HCT116 (cell line): ENCODE data around the gene GUK1. TPM values are rescaled to one million over a fixed set of nuclear protein-coding genes. Genes with fewer than 3 reads are reported as not detected.

Source experiments
- ATAC-seq: fragments of 200-7000 bp; cut with Tn5 transposase; 2 replicates; pipeline ENCODE4 v1.9.1; 2020; ENCODE audit warnings: mild to moderate bottlenecking, moderate library complexity
- BruUV-seq: library from RNA; stranded (reverse); fragments of 400-500 nt; replicated peaks from 2 replicates; lab custom pipeline; 2021; lab: Mats Ljungman, UMichigan
- CTCF ChIA-PET: fragments of 300-600 bp; sonication (Branson Sonifier 250); formaldehyde crosslinking; loops from one replicate; lab custom pipeline; 2021; ENCODE audit warnings: antibody characterized with exemption; lab: Charles Lee
- POLR2A ChIA-PET: fragments of 300-600, 350-600 bp; sonication (Branson Sonifier 250); formaldehyde crosslinking; loops from one replicate; lab custom pipeline; 2021; ENCODE audit warnings: antibody characterized with exemption; lab: Charles Lee
- RAD21 ChIA-PET, 2 experiments: fragments of 300-600 bp; sonication (Branson Sonifier 250); formaldehyde crosslinking; loops; one replicate each; lab custom pipeline; 2023; ENCODE audit warnings: low total read pairs in 2 of 2; ENCODE audit not compliant: uncharacterized antibody in 2 of 2, unreplicated experiment in 2 of 2, low non-redundant PET in 1 of 2; lab: Charles Lee
- DNase-seq: peaks from one replicate; pipeline ENCODE4 v3.0.0-alpha.2; 2010; ENCODE audit warnings: low read depth, low spot score
- H2AFZ ChIP-seq: fragments of 200-600 bp; shearing (Covaris generic), sonication (generic); 2 replicates; pipeline ENCODE4 v1.6.1; 2017; ENCODE audit warnings: low read depth, mixed run types, mixed read lengths, antibody characterized with exemption, low read length; ENCODE audit not compliant: poor library complexity, severe bottlenecking
- H3K27ac ChIP-seq: 2 replicates; pipeline ENCODE4 v1.5.1; 2012; ENCODE audit warnings: low read depth, low read length
- H3K27me3 ChIP-seq: fragments of 200-600 bp; sonication (generic); 2 replicates; pipeline ENCODE4 v1.6.1; 2016; ENCODE audit warnings: mixed run types, low read length, mixed read lengths; ENCODE audit not compliant: insufficient read depth
- H3K36me3 ChIP-seq, 2 experiments: fragments of 200-500 bp in 1 of 2; fragments of 200-600 bp in 1 of 2; sonication (Bioruptor generic) in 1 of 2; sonication (generic) in 1 of 2; 2 replicates each; pipeline versions ENCODE4 v1.5.1 to v1.6.1; 2014 to 2016; ENCODE audit warnings: low read length in 2 of 2, inconsistent platforms in 1 of 2, mixed read lengths in 1 of 2, mixed run types in 1 of 2; ENCODE audit not compliant: insufficient read depth in 2 of 2, control insufficient read depth in 1 of 2
- H3K4me1 ChIP-seq, 2 experiments: fragments of 200-600 bp in 1 of 2; sonication (generic) in 1 of 2; 2 replicates each; pipeline versions ENCODE4 v1.5.1 to v1.6.1; 2012 to 2017; ENCODE audit warnings: low read length in 2 of 2, inconsistent platforms in 1 of 2, mild to moderate bottlenecking in 1 of 2, mixed read lengths in 1 of 2, mixed run types in 1 of 2, moderate library complexity in 1 of 2; ENCODE audit not compliant: insufficient read depth in 2 of 2, control insufficient read depth in 1 of 2
- H3K4me2 ChIP-seq: fragments of 200-600 bp; sonication (generic); 2 replicates; pipeline ENCODE4 v1.6.1; 2017; ENCODE audit warnings: mixed run types, low read length, mixed read lengths
- H3K4me3 ChIP-seq, 2 experiments: fragments of 200-600 bp in 1 of 2; sonication (generic) in 1 of 2; replicated peaks in 1 of 2; 2 replicates each; pipeline ENCODE4 v1.5.1; 2011 to 2016; ENCODE audit warnings: low read length in 2 of 2, control low read depth in 1 of 2, low read depth in 1 of 2, mild to moderate bottlenecking in 1 of 2, mixed read lengths in 1 of 2, mixed run types in 1 of 2
- H3K79me2 ChIP-seq: fragments of 200-600 bp; sonication (generic); 2 replicates; pipeline ENCODE4 v1.6.1; 2017; ENCODE audit warnings: mild to moderate bottlenecking, mixed run types, low read length, moderate library complexity, mixed read lengths; ENCODE audit not compliant: insufficient read depth
- H3K9ac ChIP-seq: fragments of 200-600 bp; sonication (generic); 2 replicates; pipeline ENCODE4 v1.6.1; 2016; ENCODE audit warnings: low read length, mixed read lengths
- H3K9me2 ChIP-seq: fragments of 200-600 bp; sonication (generic), shearing (Covaris generic); 2 replicates; pipeline ENCODE4 v1.6.1; 2017; ENCODE audit warnings: mixed run types, mild to moderate bottlenecking, moderate library complexity; ENCODE audit not compliant: insufficient read depth
- H3K9me3 ChIP-seq, 2 experiments: fragments of 200-500 bp in 1 of 2; fragments of 200-600 bp in 1 of 2; sonication (Bioruptor generic) in 1 of 2; sonication (generic) in 1 of 2; 2 replicates each; pipeline ENCODE4 v1.6.1; 2014 to 2017; ENCODE audit warnings: low read length in 2 of 2, mixed read lengths in 2 of 2, inconsistent platforms in 1 of 2, low read depth in 1 of 2, mild to moderate bottlenecking in 1 of 2, mixed run types in 1 of 2, moderate library complexity in 1 of 2; ENCODE audit not compliant: control insufficient read depth in 1 of 2, insufficient read depth in 1 of 2
- H4K20me1 ChIP-seq: fragments of 200-600 bp; sonication (generic), shearing (Covaris generic); 2 replicates; pipeline ENCODE4 v1.6.1; 2017; ENCODE audit warnings: mixed run types, mild to moderate bottlenecking, moderate library complexity; ENCODE audit not compliant: insufficient read depth
- JUND ChIP-seq: IDR thresholded peaks from 2 replicates; pipeline ENCODE4 v1.6.1; 2012
- MAX ChIP-seq: IDR thresholded peaks from 2 replicates; pipeline ENCODE4 v1.6.1; 2012
- POLR2AphosphoS5 ChIP-seq: IDR thresholded peaks from 2 replicates; pipeline ENCODE4 v1.6.1; 2011; ENCODE audit warnings: mild to moderate bottlenecking, low read depth, low read length, moderate library complexity
- REST ChIP-seq: IDR thresholded peaks from 2 replicates; pipeline ENCODE4 v1.6.1; 2012; ENCODE audit warnings: low read depth
- ZNF274 ChIP-seq: fragments of 200-500 bp; sonication (Bioruptor generic); IDR thresholded peaks from 2 replicates; pipeline ENCODE4 v1.6.1; 2014; ENCODE audit warnings: mild to moderate bottlenecking, low read depth, low read length, inconsistent platforms
- intact Hi-C: fragments of 100-400 bp; cut with micrococcal nuclease; formaldehyde crosslinking; loops from 2 replicates; pipeline ENCODE4 v1.10.0; 2022
- total RNA-seq: library from RNA; stranded (reverse); gene quantifications from one replicate; pipeline ENCODE4 v1.2.1, GENCODE V29; 2021; ENCODE audit not compliant: unreplicated experiment

Gene GUK1
- total RNA-seq, 1 experiment from 2014 or later = 145 TPM

DNA sequence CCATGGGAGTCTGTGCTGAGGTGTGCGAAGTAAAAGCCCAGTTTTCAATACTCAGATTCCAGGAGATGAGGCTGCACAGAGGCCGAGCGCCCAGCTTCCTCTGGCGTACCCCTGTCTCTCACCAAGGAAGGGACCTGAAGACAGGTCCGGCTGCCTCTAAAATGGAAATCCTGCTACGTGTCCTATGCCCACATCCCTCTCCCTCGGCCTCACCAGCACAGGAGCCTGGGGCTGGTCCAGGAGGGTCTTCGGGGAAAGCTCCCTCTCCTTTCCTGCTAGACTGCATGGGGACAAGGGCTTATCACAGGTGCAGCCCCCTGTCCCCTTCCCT is 31.4 kb upstream of the GUK1 start:
- Histone ChIP-seq H3K36me3 (peaks cover 0 to 14% of the 10 kb centered on the region in 2 experiments; a peak in 1 of 4 replicates), H3K27me3 (no peaks in the 10 kb centered on the region), H2AFZ (no peak overlapping the region), H3K4me3 (peak overlapping the region; percentile 97 to 98), H3K79me2 (peaks cover 25% of the 10 kb centered on the region), H3K4me2 (peak overlapping the region; percentile 99), H4K20me1 (no peaks in the 10 kb centered on the region), H3K9ac (peak overlapping the region; percentile 97), H3K9me2 (no peaks in the 10 kb centered on the region), H3K4me1 (peaks cover 4 to 20% of the 10 kb centered on the region in 2 experiments; a peak in 3 of 4 replicates), H3K9me3 (no peaks in the 10 kb centered on the region), H3K27ac (peak overlapping the region; percentile 57)
- RAD21 ChIA-PET = no interaction called here
- TF ChIP-seq POLR2AphosphoS5 = no peak
- no peak for TF ChIP-seq REST
- TF ChIP-seq ZNF274 = no peak
- no peak for TF ChIP-seq JUND
- TF ChIP-seq MAX = no peak
- BruUV-seq = no TSS peak
- no peak for ATAC-seq
- CTCF ChIA-PET = no interaction called here
- no peak for DNase-seq
- intact Hi-C loops = loop anchor here (2.0 kb wide), 1 partner anchor 32 kb away; the partner anchor contains the start of gene GUK1
- POLR2A ChIA-PET = no interaction called here
